ENCODE data around the gene L1TD1.
"Not testable (repeated sequence)": the region's sequence is repeated elsewhere in the genome, so short reads cannot be mapped to it uniquely, and the experiment has no call there.

Gene L1TD1

DNA sequence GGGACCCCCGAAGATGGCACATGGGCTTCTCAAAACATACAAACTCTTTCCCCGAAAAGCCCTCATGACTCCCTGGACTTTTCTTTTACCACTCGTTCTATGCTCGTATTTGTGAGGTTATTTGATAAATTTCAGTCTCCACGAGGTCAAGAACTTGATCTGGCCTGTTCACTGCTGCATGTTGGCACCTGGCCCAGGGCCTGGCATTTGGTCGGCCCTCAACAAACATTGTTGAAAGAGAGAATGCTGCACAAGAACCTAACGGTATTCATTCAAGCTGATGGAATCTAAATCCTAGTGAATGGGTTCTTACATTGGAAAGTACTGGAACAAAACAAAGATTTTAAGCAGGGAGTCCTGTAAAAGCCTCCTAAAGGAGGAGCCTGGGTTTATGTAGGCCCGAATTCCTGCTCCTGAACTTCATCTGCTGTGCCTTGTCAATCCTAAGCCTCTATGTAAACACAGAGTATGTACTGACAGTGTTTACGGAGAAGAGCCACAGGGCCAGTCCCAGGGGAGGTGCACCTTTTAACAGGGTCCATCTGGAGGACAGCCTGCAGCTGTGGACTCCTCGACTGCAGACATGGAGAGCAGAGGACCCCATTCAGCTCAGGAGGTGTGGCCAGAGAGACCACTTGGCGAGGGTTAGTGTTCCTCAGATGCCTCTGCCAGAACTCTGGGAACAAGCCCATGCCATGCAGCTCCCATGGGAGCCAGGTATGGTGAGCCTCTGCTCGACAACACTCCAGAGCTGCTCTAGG is 46.9 kb downstream of the L1TD1 start:
- TF ChIP-seq CTCF (IDR thresholded peaks at IDR 0.05; ENCODE audit: low read depth, low read length, missing control alignments) = no peak
- no peak overlapping the region for H3K27ac ChIP-seq
- no peak overlapping the region for H3K4me3 ChIP-seq (ENCODE audit: low read depth, low read length)
- H3K27me3 ChIP-seq (replicated peaks) = no peaks in the 10 kb centered on the region
- in situ Hi-C loops (cut with HindIII; ENCODE audit: low pct_ligation_motif_present, low sequenced_read_pairs) = no loop called here
- no peaks in the 10 kb centered on the region for H3K36me3 ChIP-seq (replicated peaks)
- DNase-seq = no peak

DNA sequence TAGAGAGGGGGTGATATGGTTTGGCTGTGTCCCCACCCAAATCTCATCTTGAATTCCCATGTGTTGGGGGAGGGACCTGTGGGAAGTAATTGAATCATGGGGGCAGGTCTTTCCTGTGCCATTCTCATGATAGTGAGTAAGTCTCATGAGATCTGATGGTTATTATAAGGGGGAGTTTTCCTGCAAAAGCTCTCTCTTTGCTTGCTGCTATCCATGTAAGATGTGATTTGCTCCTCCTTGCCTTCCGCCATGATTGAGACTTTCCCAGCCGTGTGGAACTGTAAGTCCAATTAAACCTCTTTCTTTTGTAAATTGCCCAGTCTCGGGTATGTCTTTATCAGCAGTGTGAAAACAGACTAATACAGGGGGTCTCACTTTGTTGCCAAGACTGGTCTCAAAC is 49.7 kb downstream of the L1TD1 start:
- DNase-seq; H3K27ac ChIP-seq; H3K27me3 ChIP-seq (replicated peaks); in situ Hi-C loops (cut with HindIII; ENCODE audit: low pct_ligation_motif_present, low sequenced_read_pairs); H3K36me3 ChIP-seq (replicated peaks); H3K4me3 ChIP-seq (ENCODE audit: low read depth, low read length): not testable (repeated sequence)

DNA sequence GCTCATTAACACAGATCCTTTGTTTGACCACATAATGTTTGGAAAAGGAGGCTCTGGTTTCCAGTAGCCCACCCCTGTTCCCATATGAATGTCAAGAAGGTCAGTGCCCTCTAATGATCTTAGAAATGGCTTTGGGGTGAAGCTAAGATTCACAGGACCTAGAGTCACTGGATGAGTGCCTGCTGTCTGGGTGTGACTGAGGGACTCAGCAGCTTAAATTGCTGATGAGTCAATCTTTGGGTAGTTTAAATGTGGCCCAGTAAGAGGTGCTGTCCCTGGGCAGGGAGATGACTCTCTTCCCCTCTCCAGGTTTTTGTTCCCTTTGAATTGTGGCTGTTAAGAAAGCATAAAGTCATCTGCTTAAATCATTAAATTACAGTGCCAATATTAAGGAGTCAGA is 50.6 kb downstream of the L1TD1 start:
- no peaks in the 10 kb centered on the region for H3K36me3 ChIP-seq (replicated peaks)
- H3K4me3 ChIP-seq (ENCODE audit: low read depth, low read length) = no peak overlapping the region
- in situ Hi-C loops (cut with HindIII; ENCODE audit: low pct_ligation_motif_present, low sequenced_read_pairs) = no loop called here

GRCh38 chr1:62247391-62248168 is 52.9 kb downstream of the L1TD1 start:
- Histone ChIP-seq H3K27me3 (replicated peaks) (no peaks in the 10 kb centered on the region), H3K27ac (no peak overlapping the region), H3K36me3 (replicated peaks) (no peaks in the 10 kb centered on the region), H3K4me3 (ENCODE audit: low read depth, low read length) (no peak overlapping the region)
- no peak for DNase-seq
- no peak for TF ChIP-seq CTCF (IDR thresholded peaks at IDR 0.05; ENCODE audit: low read depth, low read length, missing control alignments)
- in situ Hi-C loops (cut with HindIII; ENCODE audit: low pct_ligation_motif_present, low sequenced_read_pairs) = no loop called here

More for the DNA sequence above, 50.6 kb downstream of the L1TD1 start:
- DNase-seq = no peak
- no peak overlapping the region for H3K27ac ChIP-seq
- TF ChIP-seq CTCF (IDR thresholded peaks at IDR 0.05; ENCODE audit: low read depth, low read length, missing control alignments) = no peak
- H3K27me3 ChIP-seq (replicated peaks) = no peaks in the 10 kb centered on the region

- TF ChIP-seq CTCF (IDR thresholded peaks at IDR 0.05; ENCODE audit: low read depth, low read length, missing control alignments) = no peak
- no peaks in the 10 kb centered on the region for H3K36me3 ChIP-seq (replicated peaks)
- in situ Hi-C loops (cut with HindIII; ENCODE audit: low pct_ligation_motif_present, low sequenced_read_pairs) = no loop called here
- H3K4me3 ChIP-seq (ENCODE audit: low read depth, low read length) = no peak overlapping the region
- H3K27ac ChIP-seq = no peak overlapping the region
- H3K27me3 ChIP-seq (replicated peaks) = no peaks in the 10 kb centered on the region
- DNase-seq = no peak
These were observed 55.6 kb downstream of the L1TD1 start for GRCh38 chr1:62250126-62250726.

GRCh38 chr1:62259551-62259950 is 64.9 kb downstream of the L1TD1 start:
- Histone ChIP-seq H3K36me3 (replicated peaks) (no peaks in the 10 kb centered on the region), H3K4me3 (ENCODE audit: low read depth, low read length) (no peak overlapping the region), H3K27ac (no peak overlapping the region), H3K27me3 (replicated peaks) (no peaks in the 10 kb centered on the region)
- TF ChIP-seq CTCF (IDR thresholded peaks at IDR 0.05; ENCODE audit: low read depth, low read length, missing control alignments) = no peak
- in situ Hi-C loops (cut with HindIII; ENCODE audit: low pct_ligation_motif_present, low sequenced_read_pairs) = no loop called here
- DNase-seq = no peak

All from brain microvascular endothelial cell (primary cell).